ENCODE measurements around the gene KCNE4.

DNA sequence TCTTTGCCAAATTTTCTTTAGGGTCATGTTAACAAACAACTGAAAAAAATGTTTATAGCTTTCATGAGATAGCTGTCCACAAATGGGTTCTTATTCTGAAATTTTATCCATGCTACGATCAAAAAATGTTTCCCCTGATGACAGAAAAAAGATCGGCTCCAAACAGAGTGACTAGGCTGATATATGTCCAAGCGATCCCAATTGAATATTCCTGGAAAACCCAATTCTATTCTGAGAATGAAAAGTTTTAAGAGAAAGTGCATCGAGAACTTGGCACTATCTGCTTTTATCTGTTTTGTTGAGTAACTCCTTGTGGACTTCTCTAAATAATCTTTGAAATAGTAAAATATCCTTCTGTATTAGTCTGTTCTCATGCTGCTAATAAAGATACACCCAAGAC, 19.1 kb downstream of the KCNE4 start:
- TF ChIP-seq POLR2A (IDR thresholded peaks at IDR 0.05; ENCODE audit: low read depth, low read length) (no peak), POLR2AphosphoS5 (IDR thresholded peaks at IDR 0.05; ENCODE audit: low read depth, low read length) (no peak), TAF1 (IDR thresholded peaks at IDR 0.05; ENCODE audit: borderline replicate concordance, low read depth, low read length) (no peak)

All from GM12892 (cell line).